OCI-LY1 (cell line): ENCODE data around the gene PAPPA.

Source experiments
- H2AFZ ChIP-seq: fragments of 200-600 bp; sonication (generic), shearing (Covaris generic); 2 replicates; pipeline ENCODE4 v1.6.0; 2014; ENCODE audit warnings: antibody characterized with exemption, mild to moderate bottlenecking, low read length
- H3F3A ChIP-seq: fragments of 200-600 bp; sonication (generic), shearing (Covaris generic); 2 replicates; pipeline ENCODE4 v1.6.0; 2014; ENCODE audit warnings: mild to moderate bottlenecking, antibody characterized with exemption, low read length, moderate library complexity; ENCODE audit not compliant: insufficient read depth
- H3K27ac ChIP-seq: fragments of 200-600 bp; sonication (generic); 2 replicates; pipeline ENCODE4 v1.5.1; 2014; ENCODE audit warnings: low read length, mixed run types, mild to moderate bottlenecking, low read depth; ENCODE audit not compliant: poor library complexity, severe bottlenecking
- H3K27me3 ChIP-seq: fragments of 200-600 bp; sonication (generic); 2 replicates; pipeline ENCODE4 v1.6.0; 2014; ENCODE audit warnings: antibody characterized with exemption, mild to moderate bottlenecking, low read length, moderate library complexity; ENCODE audit not compliant: insufficient read depth
- H3K36me3 ChIP-seq: fragments of 200-600 bp; sonication (generic); 2 replicates; pipeline ENCODE4 v1.6.1; 2014; ENCODE audit warnings: mild to moderate bottlenecking, antibody characterized with exemption, low read length, moderate library complexity, mixed read lengths; ENCODE audit not compliant: insufficient read depth
- H3K4me1 ChIP-seq: fragments of 200-600 bp; sonication (generic); 2 replicates; pipeline ENCODE4 v1.5.1; 2014; ENCODE audit warnings: mild to moderate bottlenecking, low read length, moderate library complexity; ENCODE audit not compliant: insufficient read depth, severe bottlenecking
- H3K4me2 ChIP-seq: fragments of 200-600 bp; sonication (generic), shearing (Covaris generic); 2 replicates; pipeline ENCODE4 v1.6.1; 2014; ENCODE audit warnings: low read length
- H3K4me3 ChIP-seq: fragments of 200-600 bp; sonication (generic); 2 replicates; pipeline ENCODE4 v1.5.1; 2014; ENCODE audit warnings: low read length, low read depth, mild to moderate bottlenecking, mixed read lengths; ENCODE audit not compliant: poor library complexity, severe bottlenecking
- H3K79me2 ChIP-seq: fragments of 200-600 bp; shearing (Covaris generic); 2 replicates; pipeline ENCODE4 v1.6.1; 2016; ENCODE audit warnings: mixed run types, low read length, mixed read lengths; ENCODE audit not compliant: insufficient read depth
- H3K9ac ChIP-seq: fragments of 200-600 bp; sonication (generic), shearing (Covaris generic); 2 replicates; pipeline ENCODE4 v1.6.1; 2014; ENCODE audit warnings: mild to moderate bottlenecking, low read length, mixed read lengths
- H3K9me2 ChIP-seq: fragments of 200-600 bp; sonication (generic), shearing (Covaris generic); 2 replicates; pipeline ENCODE4 v1.6.1; 2014; ENCODE audit warnings: low read depth, mild to moderate bottlenecking, low read length, mixed read lengths
- H3K9me3 ChIP-seq: fragments of 200-600 bp; shearing (Covaris generic); 2 replicates; pipeline ENCODE4 v1.6.1; 2014; ENCODE audit warnings: low read length, mixed read lengths
- H4K20me1 ChIP-seq: fragments of 200-600 bp; sonication (generic), shearing (Covaris generic); 2 replicates; pipeline ENCODE4 v1.6.0; 2016; ENCODE audit warnings: mild to moderate bottlenecking, low read length; ENCODE audit not compliant: insufficient read depth
- CTCF ChIP-seq: fragments of 200-600 bp; sonication (generic), shearing (Covaris generic); IDR thresholded peaks from 2 replicates; pipeline ENCODE4 v1.5.1; 2017; ENCODE audit warnings: mild to moderate bottlenecking, antibody characterized with exemption, low read length, moderate library complexity, mixed read lengths
- EZH2 ChIP-seq: fragments of 200-600 bp; sonication (generic), shearing (Covaris generic); IDR thresholded peaks from 2 replicates; pipeline ENCODE4 v1.8.0; 2017; ENCODE audit warnings: borderline replicate concordance, mixed run types, mild to moderate bottlenecking, antibody characterized with exemption, low read length, moderate library complexity, mixed read lengths

Gene PAPPA

DNA sequence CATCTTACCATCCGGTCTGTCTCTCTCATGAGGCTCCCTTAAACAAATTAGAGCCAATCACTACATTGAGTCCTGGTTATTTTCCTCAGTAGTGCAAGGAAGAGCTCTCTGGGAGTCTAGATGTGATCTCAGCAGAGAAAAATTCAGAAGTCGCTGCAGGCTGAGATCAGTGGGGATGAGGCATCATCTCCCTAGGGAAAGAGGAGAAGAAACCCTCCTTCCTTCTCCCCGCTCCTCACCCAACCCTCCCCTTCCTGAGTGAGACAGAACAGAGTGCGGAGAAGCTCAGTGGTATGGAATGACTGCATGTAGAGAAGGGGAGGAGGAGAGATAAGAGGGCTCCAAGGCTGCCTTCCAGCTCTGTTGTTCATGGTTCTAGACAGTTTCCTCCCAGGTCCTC lies 80.5 kb downstream of the PAPPA start:
- H3F3A ChIP-seq = no peaks in the 10 kb centered on the region
- no peaks in the 10 kb centered on the region for H3K4me1 ChIP-seq
- no peaks in the 10 kb centered on the region for H4K20me1 ChIP-seq

DNA sequence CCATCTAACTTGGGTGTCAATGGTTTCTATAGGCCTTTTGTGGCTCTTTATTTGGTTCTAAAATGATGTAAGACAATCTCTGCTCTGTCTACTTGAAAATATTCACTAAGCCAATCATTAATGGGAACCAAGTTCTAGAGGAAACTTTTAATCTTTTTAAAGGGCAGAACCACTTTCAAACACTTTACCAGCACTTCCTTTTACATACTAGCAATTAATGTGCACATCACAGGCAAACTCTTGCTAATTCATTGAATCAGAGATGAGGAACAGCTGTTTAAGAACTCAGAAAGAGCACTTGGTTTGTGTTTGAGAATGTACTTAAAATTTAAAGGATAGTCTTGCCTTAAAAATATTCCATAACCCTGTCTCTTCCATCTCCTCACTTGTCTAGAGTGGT lies 83.4 kb downstream of the PAPPA start:
- Histone ChIP-seq H3K4me1 (no peaks in the 10 kb centered on the region), H3K4me2 (no peak overlapping the region), H4K20me1 (no peaks in the 10 kb centered on the region), H3K4me3 (no peak overlapping the region), H3K27me3 (no peaks in the 10 kb centered on the region), H3K9me3 (no peaks in the 10 kb centered on the region), H3K36me3 (no peaks in the 10 kb centered on the region), H3K79me2 (no peaks in the 10 kb centered on the region), H3K27ac (no peak overlapping the region), H3K9ac (no peak overlapping the region), H2AFZ (no peak overlapping the region), H3K9me2 (no peaks in the 10 kb centered on the region), H3F3A (no peaks in the 10 kb centered on the region)
- TF ChIP-seq EZH2 = no peak
- no peak for TF ChIP-seq CTCF

More for the DNA sequence above, 80.5 kb downstream of the PAPPA start:
- Histone ChIP-seq H3K4me3 (no peak overlapping the region), H3K27me3 (no peaks in the 10 kb centered on the region), H3K9ac (no peak overlapping the region), H3K9me3 (no peaks in the 10 kb centered on the region), H3K79me2 (no peaks in the 10 kb centered on the region), H3K9me2 (no peaks in the 10 kb centered on the region), H3K27ac (no peak overlapping the region), H3K36me3 (no peaks in the 10 kb centered on the region), H2AFZ (no peak overlapping the region), H3K4me2 (no peak overlapping the region)
- TF ChIP-seq EZH2 = no peak
- TF ChIP-seq CTCF = no peak

GRCh38 chr9:116237456-116237855 lies 83.9 kb downstream of the PAPPA start:
- H3F3A ChIP-seq = no peaks in the 10 kb centered on the region
- no peaks in the 10 kb centered on the region for H3K9me2 ChIP-seq
- no peak overlapping the region for H3K4me2 ChIP-seq
- H3K27me3 ChIP-seq = no peaks in the 10 kb centered on the region
- H3K36me3 ChIP-seq = no peaks in the 10 kb centered on the region
- TF ChIP-seq CTCF = no peak
- no peak for TF ChIP-seq EZH2
- H4K20me1 ChIP-seq = no peaks in the 10 kb centered on the region
- no peaks in the 10 kb centered on the region for H3K4me1 ChIP-seq
- H3K79me2 ChIP-seq = no peaks in the 10 kb centered on the region
- no peak overlapping the region for H3K4me3 ChIP-seq
- no peak overlapping the region for H3K9ac ChIP-seq
- H2AFZ ChIP-seq = no peak overlapping the region
- H3K9me3 ChIP-seq = no peaks in the 10 kb centered on the region
- H3K27ac ChIP-seq = no peak overlapping the region
